ENCODE results near the gene TNFRSF13B.

Gene TNFRSF13B

GRCh38 chr17:16935786-16936185 is 36.1 kb downstream of the TNFRSF13B start:
- no peak for DNase-seq

- no peak for DNase-seq
Measured at GRCh38 chr17:16935241-16935663, 36.7 kb downstream of the TNFRSF13B start.

DNA sequence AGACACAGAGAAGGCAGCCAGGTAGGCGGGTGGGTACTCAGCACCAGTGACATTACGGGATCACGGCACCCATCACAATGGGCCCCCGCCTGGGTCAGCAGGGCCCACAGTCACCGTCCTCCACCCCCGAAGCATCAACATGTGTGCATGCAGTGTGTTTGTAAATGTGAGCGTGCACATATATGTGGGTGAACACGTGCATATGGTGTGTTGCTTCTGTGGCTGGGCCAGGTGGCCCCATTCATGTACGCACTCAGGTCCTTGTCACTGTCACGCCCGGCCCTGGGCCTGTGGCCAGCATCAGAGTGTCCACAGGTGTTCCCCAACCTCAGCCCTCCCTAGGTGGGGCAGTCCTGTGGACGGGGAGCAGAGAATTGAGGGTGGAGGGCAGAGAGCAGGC is 37.1 kb downstream of the TNFRSF13B start:
- DNase-seq: no peak

DNA sequence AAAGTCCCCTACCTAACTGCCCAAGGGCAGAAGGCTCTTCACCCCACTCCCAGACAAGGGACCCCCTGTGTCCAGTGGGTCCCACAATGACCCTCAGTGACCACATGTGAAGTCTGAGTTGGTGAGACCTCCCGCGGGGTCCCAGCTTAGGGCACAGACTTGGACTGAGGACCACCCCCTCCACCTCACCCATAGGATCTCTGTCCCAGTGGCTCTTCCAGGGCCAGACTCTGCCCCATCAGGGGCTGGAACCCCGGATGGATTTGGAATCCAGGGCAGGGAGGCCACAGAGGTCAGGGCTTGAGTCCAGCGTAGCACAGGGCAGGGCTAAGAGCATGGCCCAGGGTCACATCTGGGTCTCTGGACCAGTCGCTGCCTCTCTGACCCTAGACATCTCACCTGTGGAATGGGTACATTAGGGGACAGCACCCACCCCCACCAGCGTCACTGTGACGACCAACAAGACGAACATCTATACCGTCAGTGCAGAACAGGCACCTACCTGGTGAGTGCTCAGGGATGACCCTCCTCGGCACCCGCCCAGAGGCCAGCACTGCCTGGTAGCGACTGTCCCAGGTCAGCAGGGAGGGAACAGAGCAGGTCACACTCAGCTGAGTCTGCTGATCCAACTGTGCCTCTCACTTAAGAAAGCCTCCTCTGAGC is 37.7 kb downstream of the TNFRSF13B start:
- no peak for DNase-seq

DNA sequence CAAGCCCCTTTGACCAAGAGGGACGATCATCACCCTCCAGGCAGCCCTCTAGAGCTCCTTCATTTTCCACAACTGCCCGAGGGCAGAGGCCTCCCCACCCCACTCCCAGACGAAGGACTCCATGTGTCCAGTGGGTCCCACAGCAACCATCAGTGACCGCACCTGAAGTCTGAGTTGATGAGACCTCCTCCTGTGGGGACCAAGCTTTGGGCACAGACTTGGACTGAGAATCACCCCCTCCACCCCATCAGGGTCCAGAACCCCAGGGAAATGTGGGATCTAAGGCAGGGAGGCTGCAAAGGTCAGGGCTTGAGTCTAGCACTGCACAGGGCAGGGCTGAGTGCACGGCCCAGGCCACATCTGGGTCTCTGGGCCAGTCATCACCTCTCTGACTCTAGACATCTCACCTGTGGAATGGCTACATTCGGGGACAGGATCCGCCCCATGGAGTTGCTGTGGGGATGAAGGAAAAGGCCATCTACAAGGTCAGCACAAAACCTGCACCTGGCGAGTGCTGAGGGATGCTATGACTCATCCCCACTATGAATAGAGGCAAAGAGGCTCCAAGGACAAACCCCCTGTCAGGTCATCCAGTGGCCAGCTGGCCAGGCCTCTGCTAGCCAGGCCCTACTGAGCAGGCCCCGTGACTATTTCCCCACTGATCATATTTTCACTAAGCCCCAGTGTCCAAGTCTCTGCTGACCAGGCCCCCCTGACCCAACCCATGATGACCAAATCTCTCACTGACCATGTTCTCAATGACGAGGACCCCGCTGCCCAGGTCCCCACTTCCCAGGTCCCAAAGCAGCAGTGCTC is 38.4 kb downstream of the TNFRSF13B start:
- DNase-seq: no peak

DNA sequence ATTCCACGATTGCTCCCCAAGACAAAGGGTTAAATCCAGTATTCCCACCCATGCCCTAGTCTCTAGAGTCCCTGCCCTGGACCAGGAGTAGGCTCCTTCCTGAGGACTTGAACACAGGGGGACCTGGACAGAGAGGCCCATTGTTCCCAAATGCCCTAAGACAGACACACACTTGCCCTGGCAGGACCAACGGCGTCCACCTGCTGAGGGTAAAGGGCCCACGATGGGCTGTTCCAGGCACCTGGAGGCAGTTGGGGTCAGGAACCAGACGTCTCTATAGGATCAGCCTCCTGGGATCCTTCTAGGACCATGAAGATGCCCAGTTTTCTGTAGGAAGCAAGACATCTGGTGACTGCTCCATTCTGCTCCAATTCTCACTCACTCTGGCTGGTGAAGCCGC is 39.3 kb downstream of the TNFRSF13B start:
- DNase-seq: no peak

GRCh38 chr17:16932156-16932555 is 39.8 kb downstream of the TNFRSF13B start:
- no peak for DNase-seq

- no peak for DNase-seq
Measured at GRCh38 chr17:16931318-16932060, 40.4 kb downstream of the TNFRSF13B start.

DNA sequence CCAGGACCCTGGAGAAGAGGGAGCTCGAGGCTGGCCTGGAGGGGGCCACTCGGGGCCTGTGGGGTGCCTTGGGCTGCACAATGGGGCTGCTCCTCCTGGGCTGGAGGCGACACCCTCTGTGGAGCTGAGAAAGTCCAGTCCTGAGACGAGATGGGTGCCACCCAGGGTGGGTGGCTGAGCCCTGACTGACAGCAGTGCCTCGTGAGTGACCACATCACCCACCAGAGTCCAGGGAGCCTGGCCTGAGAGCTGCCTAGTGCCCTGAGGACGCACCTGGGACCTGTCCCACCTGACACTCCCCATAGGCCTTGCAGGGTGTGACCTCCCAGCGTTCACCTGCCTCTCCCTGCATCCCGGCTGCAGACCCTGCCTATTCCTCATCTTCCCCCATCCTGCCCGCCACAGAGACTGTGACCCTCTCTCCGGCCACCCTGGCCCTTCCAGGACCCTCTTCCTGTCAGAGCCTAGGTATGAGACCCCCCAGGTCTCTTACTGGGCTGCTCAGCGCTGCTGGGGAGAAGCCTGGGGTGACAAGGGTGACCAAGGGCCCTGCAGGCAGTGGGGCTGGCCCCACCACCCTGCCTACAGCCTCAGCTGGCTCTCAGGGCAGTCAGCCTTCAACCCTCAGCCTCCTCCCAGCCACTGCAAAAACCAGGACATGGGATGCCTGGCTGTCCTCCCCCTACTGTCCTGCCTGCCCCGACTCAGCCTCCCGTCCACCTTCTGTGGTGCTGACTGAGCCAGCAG is 41.2 kb downstream of the TNFRSF13B start:
- DNase-seq: no peak

DNA sequence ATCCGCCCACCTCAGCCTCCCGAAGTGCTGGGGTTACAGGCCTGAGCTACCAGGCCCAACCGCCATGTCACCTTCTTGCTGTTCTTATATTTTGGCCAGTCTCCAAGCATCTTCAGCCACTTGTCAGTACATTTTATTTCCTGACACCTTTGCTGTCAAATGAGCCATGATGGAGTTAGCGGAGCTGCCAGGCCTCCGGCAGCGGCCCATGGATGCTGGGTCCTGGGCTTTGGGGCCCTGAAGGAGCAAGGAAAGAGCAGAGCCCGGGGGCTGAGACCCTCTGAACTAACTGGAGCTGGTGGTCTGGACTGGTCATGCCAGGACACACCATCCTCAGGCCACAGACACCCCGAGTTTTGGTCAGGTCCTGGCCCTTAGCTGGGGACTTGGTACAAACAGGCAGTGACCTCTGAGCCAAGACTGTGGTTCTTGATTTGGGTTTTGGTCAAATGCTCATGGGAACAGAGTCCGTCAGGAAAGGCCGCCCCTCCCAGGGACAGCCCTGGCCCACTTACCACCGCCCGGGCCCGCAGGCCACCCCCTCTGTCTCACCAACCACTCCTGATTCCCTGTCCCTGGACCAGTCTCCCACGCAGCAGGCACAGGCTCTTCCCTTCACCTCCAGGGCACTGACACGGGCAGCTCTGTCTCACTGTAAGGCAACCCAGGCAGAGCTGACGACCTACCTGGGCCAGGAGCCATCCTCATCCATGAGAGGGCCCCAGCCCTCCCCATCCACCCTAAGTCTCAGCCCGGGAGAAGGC is 42.0 kb downstream of the TNFRSF13B start:
- no peak for DNase-seq

GRCh38 chr17:16929035-16929680 is 42.8 kb downstream of the TNFRSF13B start:
- no peak for DNase-seq

DNA sequence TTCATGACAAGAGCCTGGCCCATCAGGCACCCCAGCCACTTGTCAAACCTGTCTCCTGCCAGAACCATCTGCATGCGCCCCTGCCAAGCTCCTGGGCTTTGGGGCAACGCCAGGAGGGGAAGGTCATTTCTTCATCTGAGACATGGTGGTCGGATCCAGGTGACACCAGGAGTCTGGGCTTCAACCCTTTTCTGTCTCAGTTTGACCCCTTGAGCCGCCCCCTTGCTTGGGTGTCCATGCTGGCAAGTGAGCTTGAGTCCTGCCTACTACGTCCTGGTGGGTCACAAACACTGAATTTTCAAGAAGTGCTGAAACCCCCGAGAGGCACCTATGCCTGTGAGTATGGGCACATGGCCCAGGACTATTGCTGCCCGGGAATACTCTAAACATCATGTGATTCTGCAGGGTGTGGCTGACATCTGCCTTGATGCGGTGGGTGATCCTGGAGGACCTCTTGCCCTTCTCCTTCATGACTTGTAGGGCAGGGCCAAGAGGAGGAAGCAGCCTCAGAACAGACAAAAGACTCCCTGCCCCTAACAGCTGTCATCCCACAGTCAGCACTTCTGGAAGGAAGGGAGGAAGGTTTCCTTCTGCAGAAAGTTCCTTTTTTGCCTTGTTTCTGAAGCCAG is 43.4 kb downstream of the TNFRSF13B start:
- no peak for DNase-seq

- no peak for DNase-seq
Measured at GRCh38 chr17:16927641-16928321, 44.1 kb downstream of the TNFRSF13B start.

DNA sequence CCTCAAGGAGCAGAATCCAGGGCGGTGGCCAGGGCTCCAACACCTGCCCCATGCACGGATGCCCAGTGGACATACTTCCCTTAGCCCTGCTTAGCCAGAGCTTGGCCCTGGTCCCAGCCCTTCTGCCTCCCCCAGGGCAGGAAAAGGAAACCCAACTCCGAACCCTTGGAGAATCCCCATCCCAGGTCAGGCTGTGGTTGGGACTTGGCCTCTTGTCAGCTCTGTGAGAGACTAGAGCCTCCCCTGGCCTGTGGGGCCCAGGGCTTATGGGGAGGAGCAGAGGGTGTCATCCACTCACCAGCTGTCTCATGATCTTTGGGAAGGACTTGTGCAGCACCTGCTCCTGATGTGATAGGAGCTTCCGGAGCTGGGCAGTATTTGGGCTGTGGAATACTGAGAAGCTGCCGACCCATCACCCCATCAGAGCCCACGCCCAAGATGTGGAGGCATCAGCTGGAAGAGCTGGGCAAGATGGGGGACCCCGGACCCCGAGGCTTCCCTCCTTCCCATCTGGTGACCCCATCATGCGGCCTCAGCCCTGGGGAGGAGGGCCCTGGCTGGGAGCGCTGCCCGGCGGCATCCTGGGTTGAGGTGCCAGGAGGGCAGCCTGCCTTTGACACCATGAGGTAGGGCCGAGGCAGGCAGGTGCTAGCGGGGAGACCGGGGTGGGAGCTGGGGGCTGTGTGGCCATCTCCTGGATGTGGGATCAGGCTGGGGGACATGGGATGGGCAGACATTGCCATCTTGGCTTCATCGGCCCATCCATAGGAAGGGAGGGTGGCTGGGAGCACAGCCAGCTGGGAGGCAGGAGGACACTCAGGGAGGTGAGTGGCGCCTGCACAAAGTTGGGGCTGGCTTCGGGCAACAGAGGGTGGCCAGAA is 45.1 kb downstream of the TNFRSF13B start:
- peak; percentile 22 for DNase-seq

DNA sequence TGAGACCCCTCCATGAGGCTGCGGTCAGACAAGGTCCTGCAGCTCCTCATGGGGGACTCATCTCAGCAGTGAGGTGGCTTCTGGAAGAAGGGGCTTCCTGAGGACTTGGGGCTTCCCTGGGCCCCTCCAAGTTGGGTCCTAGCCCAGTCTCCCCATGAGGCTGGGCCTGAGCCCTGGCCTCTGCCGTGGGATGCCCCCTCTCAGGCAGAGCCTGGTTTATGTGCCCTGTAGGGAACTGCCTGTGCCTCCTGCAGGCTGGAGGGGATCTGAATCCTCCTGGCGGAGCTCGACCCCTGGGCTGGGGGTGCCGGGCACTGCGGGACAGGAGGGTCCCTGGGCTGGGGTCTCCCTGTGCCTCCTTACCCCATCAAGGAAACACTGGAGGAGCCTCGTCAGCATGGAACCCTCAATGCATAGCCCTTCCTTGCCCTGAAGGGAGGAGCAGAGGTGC is 45.8 kb downstream of the TNFRSF13B start:
- DNase-seq: no peak

GRCh38 chr17:16925461-16926060 is 46.4 kb downstream of the TNFRSF13B start:
- DNase-seq: no peak

- no peak for DNase-seq
Measured at GRCh38 chr17:16924696-16925440, 47.0 kb downstream of the TNFRSF13B start.
